Liver (tissue), 9 donors: Measurements from ENCODE around the gene ZSCAN16. TPM values are rescaled to one million over a fixed set of nuclear protein-coding genes. Genes with fewer than 3 reads are reported as not detected.

Experiments used
- DNase-seq: peaks from one replicate; pipeline ENCODE4 v3.0.0-alpha.2; 2017; ENCODE audit warnings: low spot score
- H3K27ac ChIP-seq, 2 donors: one replicate each; pipeline ENCODE4 v1.7.0; 2013; ENCODE audit warnings: inconsistent platforms in 2 of 2, low read length in 2 of 2, control low read depth in 1 of 2, low read depth in 1 of 2, mild to moderate bottlenecking in 1 of 2
- H3K27me3 ChIP-seq, 4 donors: one replicate each; pipeline versions ENCODE4 v1.6.1 to v1.7.0; 2013; ENCODE audit warnings: low read length in 3 of 4, inconsistent platforms in 1 of 4, mild to moderate bottlenecking in 1 of 4, moderate library complexity in 1 of 4; ENCODE audit not compliant: control insufficient read depth in 4 of 4, insufficient read depth in 4 of 4
- H3K36me3 ChIP-seq, 4 donors: one replicate each; pipeline versions ENCODE4 v1.6.1 to v1.7.0; 2013; ENCODE audit warnings: low read length in 3 of 4, mild to moderate bottlenecking in 3 of 4, low read depth in 1 of 4, moderate library complexity in 1 of 4; ENCODE audit not compliant: control insufficient read depth in 4 of 4, insufficient read depth in 3 of 4
- H3K4me1 ChIP-seq, 4 donors: one replicate each; pipeline versions ENCODE4 v1.6.1 to v1.7.0; 2013; ENCODE audit warnings: low read length in 3 of 4, mild to moderate bottlenecking in 3 of 4, moderate library complexity in 1 of 4; ENCODE audit not compliant: control insufficient read depth in 4 of 4, insufficient read depth in 4 of 4
- H3K4me3 ChIP-seq, 3 donors: one replicate each; pipeline versions ENCODE4 v1.6.1 to v1.7.0; 2013; ENCODE audit warnings: low read length in 3 of 3, control low read depth in 1 of 3, low read depth in 1 of 3, mild to moderate bottlenecking in 1 of 3
- H3K9ac ChIP-seq, 2 donors: one replicate each; pipeline ENCODE4 v1.7.0; 2013; ENCODE audit warnings: low read length in 2 of 2, mild to moderate bottlenecking in 2 of 2, moderate library complexity in 2 of 2, control low read depth in 1 of 2, low read depth in 1 of 2
- H3K9me3 ChIP-seq, 4 donors: one replicate each; pipeline versions ENCODE4 v1.6.1 to v1.7.0; 2013; ENCODE audit warnings: low read length in 3 of 4; ENCODE audit not compliant: control insufficient read depth in 4 of 4
- EGR1 ChIP-seq, 2 donors: IDR thresholded peaks; 2 replicates each; pipeline ENCODE4 v1.6.1; 2016 to 2018; ENCODE audit warnings: antibody characterized with exemption in 2 of 2, low read depth in 2 of 2
- FOXA1 ChIP-seq: IDR thresholded peaks from 2 replicates; pipeline ENCODE4 v1.6.1; 2016; ENCODE audit warnings: antibody characterized with exemption
- FOXA2 ChIP-seq: IDR thresholded peaks from 2 replicates; pipeline ENCODE4 v1.6.1; 2016; ENCODE audit warnings: antibody characterized with exemption
- GABPA ChIP-seq, 2 donors: IDR thresholded peaks in 1 of 2; conservative IDR thresholded peaks in 1 of 2; 2 replicates each; pipeline ENCODE4 v1.6.1; 2016; ENCODE audit warnings: antibody characterized with exemption in 2 of 2, mild to moderate bottlenecking in 1 of 2, moderate library complexity in 1 of 2
- HNF4A ChIP-seq, 2 donors: conservative IDR thresholded peaks; 2 replicates each; pipeline ENCODE4 v1.6.1; 2016; ENCODE audit warnings: antibody characterized with exemption in 2 of 2, mild to moderate bottlenecking in 2 of 2
- HNF4G ChIP-seq: IDR thresholded peaks from 2 replicates; pipeline ENCODE4 v1.6.1; 2016; ENCODE audit warnings: antibody characterized with exemption
- JUND ChIP-seq, 2 donors: IDR thresholded peaks; 2 replicates each; pipeline ENCODE4 v1.6.1; 2016; ENCODE audit warnings: antibody characterized with exemption in 2 of 2
- NR2F2 ChIP-seq: IDR thresholded peaks from 2 replicates; pipeline ENCODE4 v1.6.1; 2016; ENCODE audit warnings: antibody characterized with exemption
- RAD21 ChIP-seq, 2 donors: IDR thresholded peaks; 2 replicates each; pipeline ENCODE4 v1.6.1; 2016; ENCODE audit warnings: antibody characterized with exemption in 2 of 2, mild to moderate bottlenecking in 2 of 2
- REST ChIP-seq: IDR thresholded peaks from 2 replicates; pipeline ENCODE4 v1.6.1; 2016; ENCODE audit warnings: antibody characterized with exemption, mild to moderate bottlenecking
- RXRA ChIP-seq, 2 donors: IDR thresholded peaks; 2 replicates each; pipeline ENCODE4 v1.6.1; 2017 to 2018; ENCODE audit warnings: antibody characterized with exemption in 2 of 2, mild to moderate bottlenecking in 1 of 2
- SP1 ChIP-seq: IDR thresholded peaks from 2 replicates; pipeline ENCODE4 v1.6.1; 2018; ENCODE audit warnings: antibody characterized with exemption, mild to moderate bottlenecking
- TAF1 ChIP-seq: conservative IDR thresholded peaks from 2 replicates; pipeline ENCODE4 v1.6.1; 2016; ENCODE audit warnings: antibody characterized with exemption, mild to moderate bottlenecking
- YY1 ChIP-seq: IDR thresholded peaks from 2 replicates; pipeline ENCODE4 v1.6.1; 2016; ENCODE audit warnings: antibody characterized with exemption, mild to moderate bottlenecking
- ZBTB33 ChIP-seq: IDR thresholded peaks from 2 replicates; pipeline ENCODE4 v1.6.1; 2016; ENCODE audit warnings: antibody characterized with exemption
- WGBS: extraction: QIAGEN DNeasy Blood & Tissue Kit; methylation state at CpG from one replicate; pipeline ENCODE4 v1.1.7; 2013; 5-methylcytosine and 5-hydroxymethylcytosine counted together
- polyA plus RNA-seq, 2 donors: library from polyadenylated mRNA; stranded (reverse) in 1 of 2; unstranded in 1 of 2; fragments of 200-250 nt in 1 of 2; fragments of >200 nt in 1 of 2; fragmentation: Nextera tagmentation in 1 of 2; extraction: Ambion mirVana in 1 of 2; gene quantifications; one replicate each; pipeline versions ENCODE4 v1.2.1 to v1.2.3, GENCODE V29; 2013 to 2015
- total RNA-seq, 2 donors: library from RNA; depleted of rRNA; stranded (reverse); fragments of >200 nt; gene quantifications; one replicate each; pipeline ENCODE4 v1.2.3, GENCODE V29; 2014
- TF ChIP-seq, protein P1 (sequence below): fragments of 150-350 bp; IDR thresholded peaks from 2 replicates; pipeline ENCODE4 v1.5.1; 2017; ENCODE audit warnings: improper control_type of control experiment, low read depth, low read length; ENCODE audit not compliant: missing input control
- TF ChIP-seq, protein P2 (sequence below): IDR thresholded peaks from 2 replicates; pipeline ENCODE4 v1.6.1; 2016; ENCODE audit warnings: antibody characterized with exemption
- TF ChIP-seq, protein P3 (sequence below): IDR thresholded peaks from 2 replicates; pipeline ENCODE4 v1.6.1; 2016; ENCODE audit warnings: antibody characterized with exemption
- donor health status: healthy.
- donor health status: healthy.
- donor health status: healthy.
- donor health status: healthy.
- donor health status: healthy.

Gene ZSCAN16
- total and polyA plus RNA-seq, 4 donors = 1.5 to 3.5 (median 2.7) TPM

DNA sequence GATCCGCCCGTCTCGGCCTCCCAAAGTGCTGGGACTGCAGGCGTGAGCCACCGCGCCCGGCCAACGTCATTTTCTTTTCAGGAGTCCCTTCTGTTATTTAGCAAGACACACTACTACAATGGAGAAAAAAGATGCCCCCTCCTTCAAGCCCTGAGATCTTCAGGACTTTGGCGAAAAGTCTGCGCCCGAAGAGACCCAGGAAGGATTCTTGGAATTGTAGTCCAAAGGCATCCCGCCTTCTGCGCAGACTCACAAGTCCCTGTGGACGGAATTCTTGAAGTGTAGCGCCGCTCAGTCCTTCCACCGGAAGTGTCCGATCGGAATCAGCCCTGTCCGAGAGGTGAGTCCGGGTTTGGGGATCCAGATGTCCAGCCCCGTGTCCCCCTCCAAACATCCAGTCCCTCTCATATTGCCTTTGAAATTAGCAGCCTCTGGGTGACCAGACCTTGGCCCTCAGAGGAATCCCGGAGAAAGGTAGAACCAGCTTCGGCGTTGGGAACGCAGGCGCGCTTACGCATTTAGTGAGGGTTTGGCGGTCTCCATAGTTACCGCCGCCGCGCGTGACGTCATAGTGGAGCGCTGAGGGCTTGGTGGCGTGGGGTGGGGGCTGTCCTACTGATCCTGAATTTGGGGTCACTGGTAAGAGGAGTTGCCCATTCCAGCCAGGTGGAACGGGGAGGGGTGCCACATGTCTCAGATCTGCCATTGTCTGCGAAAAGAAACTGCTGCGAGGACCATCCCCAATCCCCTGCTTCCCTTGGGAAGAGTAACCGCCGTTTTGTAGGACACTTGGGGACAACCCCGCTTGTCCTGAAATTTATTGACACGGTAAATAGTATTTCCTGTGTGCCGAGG is 43.6 kb upstream of the ZSCAN16 start:
- H3K36me3 ChIP-seq = peaks cover 0 to 6% (median 3%) of the 10 kb centered on the region in 4 donors
- H3K27me3 ChIP-seq = no peaks in the 10 kb centered on the region
- peaks cover 2 to 10% (median 5%) of the 10 kb centered on the region in 4 donors for H3K4me1 ChIP-seq
- TF ChIP-seq HNF4G (peak; percentile 59), REST (no peak), RAD21 (IDR thresholded peaks at IDR 0.05) (peak in 1 of 2 donors; percentile 46), FOXA1 (no peak), GABPA (IDR thresholded peaks at IDR 0.05 in 1 of 2, conservative IDR thresholded peaks at IDR 0.05 in 1 of 2) (peak; percentile 99), HNF4A (conservative IDR thresholded peaks at IDR 0.05) (peak; percentile 73 to 82), YY1 (peak; percentile 77), EGR1 (IDR thresholded peaks at IDR 0.05; ENCODE audit: low read depth in 2 of 2) (peak; percentile 23 to 34), FOXA2 (no peak), NR2F2 (peak; percentile 70), RXRA (IDR thresholded peaks at IDR 0.05) (peak; percentile 42 to 64), TAF1 (peak; percentile 65), JUND (IDR thresholded peaks at IDR 0.05) (peak; percentile 31 to 49), SP1 (peak; percentile 48), ZBTB33 (peak; percentile 69)
- TF ChIP-seq, protein P1, sequence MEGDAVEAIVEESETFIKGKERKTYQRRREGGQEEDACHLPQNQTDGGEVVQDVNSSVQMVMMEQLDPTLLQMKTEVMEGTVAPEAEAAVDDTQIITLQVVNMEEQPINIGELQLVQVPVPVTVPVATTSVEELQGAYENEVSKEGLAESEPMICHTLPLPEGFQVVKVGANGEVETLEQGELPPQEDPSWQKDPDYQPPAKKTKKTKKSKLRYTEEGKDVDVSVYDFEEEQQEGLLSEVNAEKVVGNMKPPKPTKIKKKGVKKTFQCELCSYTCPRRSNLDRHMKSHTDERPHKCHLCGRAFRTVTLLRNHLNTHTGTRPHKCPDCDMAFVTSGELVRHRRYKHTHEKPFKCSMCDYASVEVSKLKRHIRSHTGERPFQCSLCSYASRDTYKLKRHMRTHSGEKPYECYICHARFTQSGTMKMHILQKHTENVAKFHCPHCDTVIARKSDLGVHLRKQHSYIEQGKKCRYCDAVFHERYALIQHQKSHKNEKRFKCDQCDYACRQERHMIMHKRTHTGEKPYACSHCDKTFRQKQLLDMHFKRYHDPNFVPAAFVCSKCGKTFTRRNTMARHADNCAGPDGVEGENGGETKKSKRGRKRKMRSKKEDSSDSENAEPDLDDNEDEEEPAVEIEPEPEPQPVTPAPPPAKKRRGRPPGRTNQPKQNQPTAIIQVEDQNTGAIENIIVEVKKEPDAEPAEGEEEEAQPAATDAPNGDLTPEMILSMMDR = no peak
- TF ChIP-seq, protein P2, sequence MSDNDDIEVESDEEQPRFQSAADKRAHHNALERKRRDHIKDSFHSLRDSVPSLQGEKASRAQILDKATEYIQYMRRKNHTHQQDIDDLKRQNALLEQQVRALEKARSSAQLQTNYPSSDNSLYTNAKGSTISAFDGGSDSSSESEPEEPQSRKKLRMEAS = peak; percentile 65
- TF ChIP-seq, protein P3, sequence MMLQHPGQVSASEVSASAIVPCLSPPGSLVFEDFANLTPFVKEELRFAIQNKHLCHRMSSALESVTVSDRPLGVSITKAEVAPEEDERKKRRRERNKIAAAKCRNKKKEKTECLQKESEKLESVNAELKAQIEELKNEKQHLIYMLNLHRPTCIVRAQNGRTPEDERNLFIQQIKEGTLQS = peak; percentile 42
- WGBS = under 1% methylated on average over 46 of the region's 46 CpGs
- H3K4me3 ChIP-seq = peak overlapping the region; percentile 62 to 94 (median 84)
- peak; percentile 91 for DNase-seq
- no peaks in the 10 kb centered on the region for H3K9me3 ChIP-seq
- peak overlapping the region; percentile 83 to 91 for H3K9ac ChIP-seq
- H3K27ac ChIP-seq = peak overlapping the region; percentile 81 to 82
